CD4-positive, alpha-beta T cell treated with Interleukin-6 at 100 ng/mL for 8 hours (primary cell): ENCODE data around the gene TTC39B.

ENCODE experiments used
- DNase-seq: peaks from one replicate; pipeline ENCODE4 v3.0.0-alpha.2; 2020; ENCODE audit warnings: mixed read lengths, low spot score

TTC39B gene

DNA sequence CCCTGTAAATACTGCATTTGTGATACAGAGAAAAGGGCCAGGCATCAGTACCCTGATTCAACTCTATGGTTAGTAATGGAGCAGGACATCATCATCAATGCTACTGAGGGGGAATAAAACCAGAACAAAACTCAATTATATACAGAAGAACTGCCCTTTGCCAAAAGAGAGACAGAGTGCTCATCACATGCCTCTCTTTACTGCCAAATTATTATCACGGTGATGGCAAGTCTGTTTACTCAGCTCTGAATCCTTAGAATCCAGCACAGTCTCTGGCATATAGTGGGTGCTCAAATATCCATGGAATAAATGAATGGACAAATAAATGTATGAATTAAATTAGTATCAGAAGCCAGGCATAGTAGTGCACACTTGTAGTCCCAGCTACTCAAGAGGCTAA lies 130.2 kb downstream of the TTC39B start:
- DNase-seq, result no peak

GRCh38 chr9:15163931-15164330 lies 143.1 kb downstream of the TTC39B start:
- DNase-seq, result no peak

DNA sequence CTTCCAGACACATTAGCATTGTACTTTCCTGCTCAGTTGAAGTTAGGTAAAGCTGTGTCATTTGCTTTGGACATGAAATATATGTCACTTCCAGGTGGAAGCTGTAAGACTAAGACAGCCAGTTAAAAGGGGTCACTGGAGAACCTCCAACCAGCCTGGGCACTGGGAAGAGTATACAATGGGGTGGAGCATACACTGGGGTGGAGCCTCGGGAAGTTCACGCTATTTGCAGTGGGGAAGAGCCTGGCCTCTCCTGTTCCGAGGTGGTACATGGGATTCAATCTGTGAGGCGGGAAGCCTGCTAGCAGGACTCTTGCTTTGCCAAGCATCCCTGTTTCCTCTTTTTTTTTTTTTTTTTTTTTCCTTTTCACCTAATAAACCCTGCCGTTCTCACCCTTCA lies 145.3 kb downstream of the TTC39B start:
- DNase-seq, result no peak

DNA sequence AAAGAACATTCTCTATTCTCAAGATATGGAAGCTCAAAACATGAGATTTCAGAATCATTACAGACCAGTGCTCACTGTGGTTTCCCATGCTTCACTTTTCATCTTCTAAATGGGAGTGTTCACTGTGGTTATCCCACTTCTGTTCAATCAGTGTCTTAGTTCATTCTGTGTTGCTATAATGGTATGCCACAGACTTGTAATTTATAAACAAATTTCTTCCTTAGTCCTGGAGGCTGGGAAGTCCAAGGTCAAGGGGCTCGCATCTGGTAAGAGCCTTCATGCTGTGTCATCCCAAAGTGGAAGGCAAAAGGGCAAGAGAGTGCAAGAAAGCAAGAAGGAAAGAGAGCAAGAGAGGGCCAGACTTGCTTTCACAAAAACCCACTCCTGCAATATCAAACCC lies 146.3 kb downstream of the TTC39B start:
- no peak for DNase-seq

DNA sequence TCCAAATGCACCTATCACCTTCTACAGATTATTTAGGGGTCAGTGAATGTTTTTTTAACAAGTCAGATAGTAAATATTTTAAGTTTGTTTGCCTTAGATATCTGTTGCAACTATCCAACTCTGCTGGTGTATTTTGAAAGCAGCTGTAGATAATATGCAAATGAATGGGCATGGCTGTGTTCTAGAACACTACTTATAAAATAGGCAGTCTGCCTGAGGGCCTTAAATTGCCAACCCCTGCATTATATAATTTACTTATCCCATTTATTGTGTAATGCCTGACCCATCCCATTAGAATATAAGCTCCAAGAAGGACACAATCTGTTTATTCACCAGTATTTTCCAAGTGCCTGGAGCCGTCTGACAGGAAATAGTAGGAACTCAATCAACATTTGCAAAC lies 149.0 kb downstream of the TTC39B start:
- no peak for DNase-seq

GRCh38 chr9:15157381-15157780 lies 149.6 kb downstream of the TTC39B start:
- no peak for DNase-seq

DNA sequence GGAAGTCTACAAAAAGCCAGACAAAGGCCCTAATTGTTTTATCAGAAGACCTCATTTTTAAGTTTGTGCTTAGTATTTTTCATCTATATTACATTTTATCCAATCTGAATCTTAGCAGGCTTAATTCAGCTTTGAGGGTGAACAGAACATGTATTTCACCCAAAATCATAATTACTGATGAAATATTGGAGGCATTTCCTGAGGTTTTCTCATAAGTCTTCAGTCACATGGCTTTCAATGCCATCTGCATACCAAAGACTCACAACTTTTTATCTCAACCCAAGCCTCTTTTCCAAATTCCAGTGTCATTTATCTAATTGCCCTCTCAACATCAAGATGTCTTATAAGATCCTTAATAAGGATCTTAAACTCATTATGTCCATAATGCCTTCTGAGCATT lies 150.8 kb downstream of the TTC39B start:
- DNase-seq, result no peak

DNA sequence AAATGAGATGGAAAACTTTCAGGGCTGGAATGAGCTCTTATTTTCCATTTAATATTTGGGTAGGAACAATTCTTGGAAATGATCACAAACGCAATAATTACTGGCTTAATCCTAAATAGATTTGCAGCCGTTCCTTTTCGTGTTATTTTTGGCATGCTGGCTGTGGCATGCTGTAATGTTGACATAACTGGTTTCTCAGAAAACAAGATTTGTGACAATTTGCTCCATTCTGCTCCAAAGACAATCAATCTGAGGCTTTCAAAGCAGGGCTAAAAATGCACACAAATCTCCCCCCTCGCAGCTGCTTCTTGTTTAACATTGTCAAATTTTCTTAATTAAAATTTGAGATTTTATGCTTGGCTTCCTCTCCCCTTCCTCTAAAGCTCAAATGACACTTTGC lies 151.2 kb downstream of the TTC39B start:
- DNase-seq, result no peak

GRCh38 chr9:15155323-15155722 lies 151.7 kb downstream of the TTC39B start:
- DNase-seq, result no peak

GRCh38 chr9:15154677-15155076 lies 152.3 kb downstream of the TTC39B start:
- no peak for DNase-seq

DNA sequence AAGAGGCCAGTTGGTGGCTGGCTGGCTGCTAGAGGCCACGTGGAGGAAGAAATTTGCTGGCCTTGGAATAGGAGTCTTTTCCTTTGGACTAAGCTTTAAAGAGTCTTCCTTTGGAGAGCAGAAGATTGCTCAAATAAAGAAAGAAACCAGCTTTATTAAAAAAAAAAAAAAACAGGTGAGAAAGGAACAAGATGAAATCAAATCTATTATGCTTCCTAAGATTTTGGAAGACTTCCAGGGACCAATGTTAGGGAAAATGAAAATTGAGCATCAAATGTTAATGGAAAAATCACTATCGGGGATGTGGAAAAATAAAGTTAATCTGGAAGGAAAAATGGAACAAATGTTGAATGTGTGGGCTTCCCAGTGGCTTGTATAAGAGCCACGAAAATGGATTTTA lies 153.1 kb downstream of the TTC39B start:
- no peak for DNase-seq

- DNase-seq, result no peak
These were observed 156.1 kb downstream of the TTC39B start for GRCh38 chr9:15150939-15151338.

- DNase-seq, result no peak
These were observed 157.6 kb downstream of the TTC39B start for GRCh38 chr9:15149450-15149849.

DNA sequence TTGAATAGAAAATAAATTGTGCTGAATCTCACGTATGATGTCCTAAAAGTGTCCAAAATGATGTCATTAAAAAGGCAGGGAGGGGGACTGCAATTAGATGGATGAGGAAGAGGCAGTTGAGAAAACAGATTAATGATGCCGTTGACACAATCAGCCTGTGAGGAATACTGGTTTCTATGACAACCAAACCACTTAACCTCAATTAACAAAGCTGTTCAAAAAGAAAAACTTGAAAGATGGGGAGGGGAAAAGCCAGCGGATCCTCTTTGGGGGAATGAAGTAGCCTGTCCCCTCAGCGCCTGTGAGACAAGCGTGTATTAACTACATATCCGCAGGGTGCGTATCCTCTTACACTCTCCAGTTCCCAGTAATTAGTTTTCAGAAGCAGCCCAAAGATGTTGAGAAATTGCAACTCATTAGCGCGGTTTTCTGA lies 160.7 kb downstream of the TTC39B start:
- no peak for DNase-seq

DNA sequence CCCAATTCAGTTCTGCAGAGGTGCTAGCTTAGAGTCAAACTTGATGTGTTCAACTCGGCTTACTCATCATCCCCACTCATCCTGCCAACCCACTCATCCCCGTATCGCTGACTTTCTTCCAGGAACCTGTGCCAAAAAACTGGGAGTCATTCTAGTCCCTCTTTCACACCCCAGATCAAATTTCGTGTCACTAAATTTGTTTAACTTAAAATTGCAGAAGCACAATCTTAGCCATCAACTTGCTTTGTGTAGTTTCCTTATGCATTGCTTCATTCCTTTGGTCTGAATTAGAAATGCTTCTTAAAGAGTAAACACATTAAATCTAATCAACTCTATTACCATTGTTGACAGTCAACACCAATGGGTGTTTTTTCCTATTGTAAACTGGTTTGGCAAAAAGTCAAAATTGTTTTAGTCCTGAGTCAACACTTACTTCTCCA lies 162.4 kb downstream of the TTC39B start:
- DNase-seq, result no peak

- peak; percentile 32 for DNase-seq
These were observed 164.0 kb downstream of the TTC39B start for GRCh38 chr9:15142878-15143534.

DNA sequence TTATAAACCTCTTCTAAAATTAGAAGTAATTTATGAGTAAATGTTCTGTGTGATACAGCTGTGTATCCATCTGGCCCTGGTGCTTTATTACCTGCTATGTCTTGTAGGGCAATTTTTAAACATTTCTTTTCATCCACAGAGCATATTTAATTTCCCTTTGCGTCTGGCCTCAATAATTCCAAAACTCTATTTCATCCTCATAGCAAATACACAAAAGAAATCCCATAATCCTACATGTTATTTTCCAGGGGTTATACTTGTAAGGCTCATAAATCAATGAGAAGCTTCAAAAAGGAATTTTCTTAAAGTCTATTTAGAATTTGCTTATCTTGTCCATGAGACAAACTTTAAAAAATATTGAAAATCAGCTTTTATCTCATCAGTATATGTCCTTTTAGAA lies 167.0 kb downstream of the TTC39B start:
- no peak for DNase-seq

- DNase-seq, result no peak
These were observed 167.5 kb downstream of the TTC39B start for GRCh38 chr9:15139469-15139868.

- DNase-seq, result no peak
These were observed 168.7 kb downstream of the TTC39B start for GRCh38 chr9:15138357-15138686.

DNA sequence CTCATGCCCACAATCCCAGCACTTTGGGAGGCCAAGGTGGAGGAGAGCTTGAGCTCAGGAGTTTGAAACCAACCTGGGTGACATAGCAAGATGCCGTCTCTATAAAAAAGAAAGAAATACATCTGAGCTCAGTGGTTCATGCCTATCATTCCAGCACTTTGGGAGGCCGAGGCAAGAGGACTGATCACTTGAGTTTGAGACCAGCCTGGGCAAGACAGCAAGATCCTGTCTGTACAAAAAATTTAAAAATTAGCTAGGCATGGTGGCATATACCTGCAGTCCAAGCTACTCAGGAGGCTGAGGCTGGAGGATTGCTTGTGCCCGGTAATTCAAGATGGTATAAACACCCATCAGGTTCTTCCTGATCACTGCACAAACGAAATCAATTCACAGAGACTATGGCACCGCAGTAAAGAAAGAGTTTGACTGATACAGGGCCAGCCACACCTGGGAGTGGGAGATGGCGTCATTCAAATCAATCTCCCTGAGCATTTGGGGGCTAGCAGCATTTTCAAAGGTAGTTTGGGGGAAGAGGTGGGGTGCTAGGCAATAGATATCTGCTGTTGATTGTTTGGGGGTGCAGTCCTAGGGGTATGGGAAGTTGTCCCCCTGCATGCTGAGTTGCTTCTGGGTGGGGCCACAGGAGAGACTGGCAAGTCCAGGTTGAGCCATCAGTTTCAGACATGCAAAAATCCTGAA lies 169.2 kb downstream of the TTC39B start:
- no peak for DNase-seq

DNA sequence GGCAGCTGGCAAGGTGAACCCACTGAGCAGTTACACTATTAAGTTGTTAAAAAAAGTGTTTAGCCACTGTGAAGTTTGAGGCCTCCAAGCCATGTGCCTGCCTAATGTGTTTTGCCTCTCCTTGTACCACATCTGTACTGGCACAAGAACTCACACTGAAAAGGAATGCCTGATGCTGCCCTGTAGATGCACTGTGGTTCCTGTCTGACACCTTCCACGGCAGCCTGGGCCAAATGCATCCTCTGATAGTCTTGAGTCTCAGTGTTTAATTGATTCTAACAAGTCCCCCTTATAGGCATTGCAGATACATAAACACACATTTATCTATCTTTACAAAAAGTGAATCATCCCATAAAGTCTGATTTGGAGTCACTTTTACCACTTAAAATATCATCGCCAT lies 169.9 kb downstream of the TTC39B start:
- no peak for DNase-seq

- DNase-seq, result no peak
These were observed 170.4 kb downstream of the TTC39B start for GRCh38 chr9:15136646-15137045.

DNA sequence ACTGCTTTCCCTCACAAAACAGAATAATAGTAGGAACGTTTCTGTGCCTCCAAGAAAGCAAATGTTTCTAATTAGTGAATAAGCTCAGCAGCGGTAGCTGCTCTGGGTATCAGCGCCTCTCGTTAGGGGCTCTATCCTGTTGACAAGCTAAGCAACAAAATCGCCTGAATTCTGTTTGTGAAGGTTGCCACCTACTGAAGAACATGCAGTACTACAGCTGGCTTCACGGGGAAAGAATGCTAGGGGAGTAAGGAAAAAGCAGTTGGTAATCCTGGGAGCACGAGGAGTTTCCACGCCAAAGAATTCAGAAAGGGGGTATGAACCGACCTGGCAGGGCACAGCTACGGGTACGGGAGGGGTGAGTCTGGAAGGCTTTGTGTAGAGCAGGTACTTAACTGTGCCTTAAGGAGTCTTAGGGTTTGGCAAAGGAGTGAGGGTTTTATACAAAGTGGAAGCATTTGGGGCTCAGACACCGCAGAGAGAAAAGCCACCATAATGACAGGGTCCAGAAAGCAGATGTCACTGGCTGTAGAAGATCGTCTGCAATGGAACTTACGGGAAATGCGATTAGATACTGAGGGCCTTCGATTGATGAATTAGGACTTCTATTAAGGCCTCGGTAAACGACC lies 171.7 kb downstream of the TTC39B start:
- DNase-seq, result peak; percentile 46

- DNase-seq, result no peak
These were observed 173.5 kb downstream of the TTC39B start for GRCh38 chr9:15133488-15133887.
